ENCODE data around the gene DRC1.
A peak's percentile ranks its signal among the peaks of the same experiment; 100 is the strongest.

Gene DRC1

DNA sequence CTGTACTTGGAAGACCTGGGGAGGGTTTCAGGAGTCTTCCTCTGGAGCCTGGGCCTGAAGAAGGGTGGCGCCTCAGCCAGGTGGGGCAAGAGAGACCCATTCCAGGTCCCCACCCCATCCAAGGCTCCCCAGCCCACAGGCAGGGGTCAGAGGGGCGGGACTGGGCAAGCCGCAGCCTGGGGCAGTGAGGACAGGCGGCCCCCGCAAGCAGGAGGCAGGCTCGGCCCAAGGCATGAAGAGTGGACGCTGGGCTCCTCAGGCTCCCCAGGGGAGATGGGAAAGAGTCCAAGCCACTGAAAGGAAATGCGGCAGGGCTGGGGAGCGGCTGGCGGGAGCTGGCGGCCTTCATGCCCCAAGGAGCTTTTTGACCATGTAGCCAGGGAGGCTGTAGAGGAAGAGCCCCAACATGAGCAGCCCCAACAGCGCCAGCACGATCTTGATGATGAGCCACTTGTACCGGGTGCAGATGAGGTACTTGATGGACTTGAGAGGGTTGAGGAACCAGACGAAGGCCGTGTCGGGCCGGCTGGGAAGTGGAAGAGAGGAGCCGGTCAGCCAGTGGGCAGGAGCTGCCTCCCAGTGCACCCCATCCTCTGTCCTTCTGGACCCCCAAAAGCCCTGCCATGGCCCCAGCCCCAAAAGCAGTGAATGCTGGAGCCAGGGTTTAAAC lies 56.1 kb downstream of the DRC1 start:
- H3K4me3 ChIP-seq (ENCODE audit: low read depth, low read length) = no peak overlapping the region
- no peak for TF ChIP-seq CTCF (conservative IDR thresholded peaks at IDR 0.05; ENCODE audit: low read depth, low read length)

GRCh38 chr2:26458365-26459042 lies 56.8 kb downstream of the DRC1 start:
- H3K4me3 ChIP-seq (ENCODE audit: low read depth, low read length) = no peak overlapping the region
- no peak for DNase-seq (ENCODE audit: low read depth)
- TF ChIP-seq CTCF (conservative IDR thresholded peaks at IDR 0.05; ENCODE audit: low read depth, low read length) = peak; percentile 15

More for the DNA sequence above, 56.1 kb downstream of the DRC1 start:
- DNase-seq (ENCODE audit: low read depth) = peak; percentile 32

- peak; percentile 40 for TF ChIP-seq CTCF (conservative IDR thresholded peaks at IDR 0.05; ENCODE audit: low read depth, low read length)
- no peak for DNase-seq (ENCODE audit: low read depth)
- no peak overlapping the region for H3K4me3 ChIP-seq (ENCODE audit: low read depth, low read length)
These were observed 58.4 kb downstream of the DRC1 start for GRCh38 chr2:26459991-26460612.

DNA sequence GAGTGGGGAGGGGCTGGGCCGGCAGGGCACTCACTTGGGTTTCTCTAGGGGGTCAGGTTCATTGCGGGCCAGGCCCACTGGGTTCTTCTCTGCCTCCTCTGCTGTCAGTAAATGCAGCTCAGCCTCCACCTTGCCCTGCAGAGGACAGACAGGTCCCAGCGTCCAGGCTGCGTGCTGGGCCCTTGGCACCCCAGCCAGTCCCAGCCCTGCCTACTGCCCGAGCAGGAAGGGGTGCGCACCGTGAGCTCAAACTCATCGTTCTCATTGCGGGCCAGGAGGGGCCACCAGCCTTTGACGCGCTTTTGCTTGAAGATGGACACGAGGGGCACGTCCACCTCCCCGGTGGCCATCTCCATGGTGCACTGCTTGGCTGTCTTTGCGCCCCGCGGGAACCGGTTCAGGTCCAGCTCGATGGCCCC lies 58.9 kb downstream of the DRC1 start:
- H3K4me3 ChIP-seq (ENCODE audit: low read depth, low read length) = no peak overlapping the region
- no peak for DNase-seq (ENCODE audit: low read depth)
- no peak for TF ChIP-seq CTCF (conservative IDR thresholded peaks at IDR 0.05; ENCODE audit: low read depth, low read length)

GRCh38 chr2:26461601-26462023 lies 59.9 kb downstream of the DRC1 start:
- no peak for DNase-seq (ENCODE audit: low read depth)
- no peak for TF ChIP-seq CTCF (conservative IDR thresholded peaks at IDR 0.05; ENCODE audit: low read depth, low read length)
- no peak overlapping the region for H3K4me3 ChIP-seq (ENCODE audit: low read depth, low read length)

DNA sequence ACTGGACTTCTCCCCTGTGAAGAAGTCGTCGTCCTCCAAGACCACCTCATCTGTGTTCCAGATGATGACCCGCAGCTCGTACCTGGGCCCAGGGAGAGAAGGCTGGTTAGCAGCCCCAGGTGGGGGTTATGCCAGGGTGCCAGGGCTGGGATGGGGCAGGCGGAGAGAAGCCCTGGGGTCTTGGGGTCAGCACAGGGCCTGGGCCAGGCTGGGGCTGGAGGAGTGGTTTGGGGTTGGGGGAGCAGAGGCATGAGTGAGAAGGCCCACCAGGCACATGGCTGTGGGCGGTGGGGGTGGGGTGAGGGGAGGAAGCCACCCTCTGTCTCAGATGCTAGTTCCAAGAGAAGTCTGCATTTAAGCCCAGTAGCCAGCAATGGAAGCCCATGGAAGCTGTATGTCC lies 60.4 kb downstream of the DRC1 start:
- no peak overlapping the region for H3K4me3 ChIP-seq (ENCODE audit: low read depth, low read length)
- no peak for TF ChIP-seq CTCF (conservative IDR thresholded peaks at IDR 0.05; ENCODE audit: low read depth, low read length)
- DNase-seq (ENCODE audit: low read depth) = no peak
